ENCODE results near the gene SMG9.
"Not testable (repeated sequence)": the region's sequence is repeated elsewhere in the genome, so short reads cannot be mapped to it uniquely, and the experiment has no call there.

SMG9 gene

DNA sequence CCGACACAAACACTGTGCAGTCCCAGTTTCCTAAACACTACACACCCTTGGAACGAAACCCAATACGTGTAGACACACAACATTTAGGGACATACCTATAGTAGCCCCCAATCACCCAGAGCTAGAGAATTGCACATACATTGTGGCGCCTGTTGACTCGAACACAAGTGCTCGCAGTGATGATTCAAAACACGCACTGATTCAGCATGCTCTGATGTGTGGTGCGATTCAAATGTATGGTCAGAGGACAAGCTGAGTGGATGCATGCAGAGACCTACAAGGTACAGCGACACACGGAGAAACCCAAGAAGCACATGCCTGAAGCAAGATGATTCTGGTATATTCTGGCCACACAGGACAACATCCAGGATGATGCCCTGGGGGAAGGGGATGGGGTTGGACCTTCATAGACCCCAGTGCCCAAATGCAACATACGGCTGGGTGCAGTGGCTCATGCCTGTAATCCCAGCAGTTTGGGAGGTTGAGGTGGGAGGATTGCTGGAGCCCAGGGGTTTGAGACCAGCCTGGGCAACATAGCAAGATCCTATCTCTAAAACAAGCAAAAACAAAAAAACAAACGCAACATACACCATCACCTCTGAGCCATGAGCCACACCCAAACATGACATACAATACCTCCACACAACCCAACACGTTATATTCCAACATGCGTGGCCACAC, 27.0 kb upstream of the SMG9 start:
- no peak for DNase-seq
- intact Hi-C loops (cut with DNase I): no loop called here

DNA sequence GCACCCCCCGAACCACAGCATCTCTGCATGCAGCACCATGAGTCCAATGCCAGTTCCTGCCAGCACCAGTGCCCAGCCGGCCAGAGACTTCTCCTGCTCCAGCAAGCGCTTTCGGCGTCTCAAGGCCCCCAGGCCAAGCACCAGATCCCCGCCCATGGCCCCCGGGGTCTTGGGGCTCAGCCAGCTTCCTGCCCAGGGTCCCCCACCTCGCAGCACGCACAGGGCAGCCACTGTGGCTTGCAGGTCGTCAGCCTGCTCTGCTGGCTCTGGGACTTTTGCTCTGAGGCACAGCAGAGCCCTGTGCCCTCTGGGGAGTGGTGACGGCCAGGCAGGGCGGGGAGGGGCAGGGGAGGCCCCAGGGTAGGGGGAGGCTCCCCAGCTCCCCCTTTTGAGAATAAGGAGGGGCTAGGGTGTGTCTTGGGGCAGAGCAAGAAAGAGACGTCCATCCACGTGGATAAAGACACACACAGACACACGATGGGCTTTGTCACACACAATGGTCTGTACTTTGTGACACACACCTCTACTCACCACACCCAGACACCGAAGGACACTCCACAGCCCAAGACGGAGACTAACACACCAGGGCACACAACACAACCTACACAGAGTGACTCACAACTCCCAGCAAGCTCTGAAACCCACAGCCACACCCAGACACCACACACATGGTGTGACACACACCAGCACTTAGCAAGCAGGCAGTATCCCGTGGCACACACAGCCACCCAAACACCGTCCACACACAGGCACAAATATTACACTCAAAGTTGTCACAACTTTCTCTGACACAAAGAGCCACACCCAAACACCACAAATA, 26.2 kb upstream of the SMG9 start, which contains the start of gene KCNN4:
KCNN4 (minus strand) TSS at position 268 of the 820 bp plus-strand sequence; CDS start at position 156, 112 bp downstream.
- intact Hi-C loops (cut with DNase I): no loop called here
- peak in 3 of 42 donors; percentile 25 to 32 (median 26) for DNase-seq

- intact Hi-C loops (cut with DNase I): no loop called here
- DNase-seq: no peak
Observed at GRCh38 chr19:43779820-43780219, 25.1 kb upstream of the SMG9 start.

DNA sequence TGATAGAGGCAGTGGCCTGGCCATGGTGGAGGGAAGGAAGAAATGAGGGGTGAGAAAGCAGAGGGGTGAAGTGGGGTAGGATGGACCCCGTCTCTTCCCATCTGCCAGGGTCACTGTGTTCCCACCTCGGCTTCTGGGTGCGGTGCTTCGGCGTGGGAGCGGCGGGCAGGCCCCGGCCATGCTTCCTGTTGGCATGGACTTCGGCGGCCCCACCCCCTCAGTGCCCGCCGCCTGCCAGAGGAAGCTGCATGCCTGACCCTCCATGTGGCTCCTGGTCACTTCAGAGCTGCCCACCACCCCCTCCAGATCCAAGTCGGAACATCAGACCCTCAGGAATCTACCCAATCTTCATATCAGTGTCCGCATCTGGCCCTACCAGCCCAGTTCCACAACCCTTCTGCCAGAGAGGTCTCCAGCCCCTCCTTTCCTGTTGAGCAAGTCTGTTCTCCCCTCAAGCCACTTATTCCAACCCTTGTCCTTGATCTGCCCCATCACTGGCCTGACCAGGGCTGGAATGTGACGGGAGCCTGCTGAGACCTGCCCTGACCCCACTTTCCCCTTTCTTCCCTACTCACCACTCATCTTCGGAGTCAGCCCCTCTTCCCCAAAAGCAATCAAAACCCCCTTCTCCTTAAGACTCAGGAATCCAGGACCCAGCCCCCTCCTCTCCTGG, 24.5 kb upstream of the SMG9 start:
- DNase-seq: peak in 3 of 42 donors; percentile 27 to 46 (median 31)
- intact Hi-C loops (cut with DNase I): no loop called here

DNA sequence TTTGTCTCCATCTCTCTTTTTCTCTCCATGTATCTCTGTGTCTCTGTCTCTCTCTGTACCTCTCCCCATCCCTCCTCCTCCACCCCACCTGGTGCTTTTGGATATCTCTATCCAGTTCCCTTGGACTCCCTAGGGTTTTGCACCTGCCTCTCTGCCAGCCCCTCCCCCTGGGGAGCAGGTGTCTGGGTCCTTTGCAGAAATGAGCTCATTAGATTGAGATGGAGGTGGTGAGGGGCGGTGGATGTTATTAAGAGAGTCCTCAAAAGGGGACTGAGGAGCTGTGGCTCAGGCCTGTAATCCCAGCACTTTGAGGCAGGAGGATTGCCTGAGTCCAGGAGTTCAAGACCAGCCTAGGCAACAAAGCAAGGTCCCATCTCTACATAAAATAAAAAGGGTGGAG, 23.9 kb upstream of the SMG9 start:
- intact Hi-C loops (cut with DNase I): no loop called here
- DNase-seq: no peak

DNA sequence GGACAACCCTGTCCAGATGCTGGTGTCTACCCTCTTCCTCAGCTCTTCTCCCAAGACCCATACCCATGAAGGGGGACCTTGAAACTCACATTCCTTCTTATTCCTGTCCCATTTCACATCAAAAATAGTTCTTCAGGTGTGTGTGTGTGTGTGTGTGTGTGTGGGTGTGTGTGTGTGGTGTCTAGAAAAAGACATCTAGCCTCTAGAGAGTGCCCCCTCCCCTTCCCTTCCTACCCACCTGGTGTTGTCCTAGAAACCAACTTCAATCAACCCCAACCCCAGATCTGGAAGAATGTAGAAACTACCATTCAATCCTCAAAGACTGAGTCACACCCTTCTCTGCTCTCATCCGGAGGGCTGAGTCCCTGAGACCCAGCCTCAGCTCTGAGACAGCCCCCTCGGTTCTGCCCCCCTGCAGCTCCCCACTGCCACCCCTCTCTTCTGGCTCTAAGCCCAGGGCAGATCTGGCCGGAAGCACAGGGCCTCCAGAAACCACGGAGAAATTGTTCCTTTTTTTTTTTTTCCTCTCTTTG, 22.5 kb upstream of the SMG9 start:
- intact Hi-C loops (cut with DNase I): no loop called here
- peak in 3 of 42 donors; percentile 26 to 50 (median 29) for DNase-seq

DNA sequence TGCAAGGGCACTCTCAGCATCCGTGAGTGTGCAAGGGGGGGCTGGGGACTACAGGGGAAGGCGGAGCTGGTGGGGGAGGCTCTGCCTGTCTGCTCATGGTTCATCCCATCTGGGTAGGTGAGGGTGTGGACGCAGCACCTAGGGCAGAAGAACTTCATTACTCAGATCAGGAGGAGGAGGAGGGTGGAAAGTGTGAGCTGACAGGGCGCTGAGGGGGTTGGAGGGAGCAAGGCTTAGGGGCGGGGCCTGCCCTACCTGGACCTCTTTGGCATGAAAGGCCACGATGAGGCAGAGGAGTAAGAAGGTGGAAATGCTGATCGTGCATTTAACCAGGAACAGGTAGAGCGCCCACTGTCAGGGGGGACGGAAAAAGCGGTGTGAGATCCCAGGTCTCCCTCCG, 21.5 kb upstream of the SMG9 start:
- intact Hi-C loops (cut with DNase I): no loop called here
- DNase-seq: no peak

DNA sequence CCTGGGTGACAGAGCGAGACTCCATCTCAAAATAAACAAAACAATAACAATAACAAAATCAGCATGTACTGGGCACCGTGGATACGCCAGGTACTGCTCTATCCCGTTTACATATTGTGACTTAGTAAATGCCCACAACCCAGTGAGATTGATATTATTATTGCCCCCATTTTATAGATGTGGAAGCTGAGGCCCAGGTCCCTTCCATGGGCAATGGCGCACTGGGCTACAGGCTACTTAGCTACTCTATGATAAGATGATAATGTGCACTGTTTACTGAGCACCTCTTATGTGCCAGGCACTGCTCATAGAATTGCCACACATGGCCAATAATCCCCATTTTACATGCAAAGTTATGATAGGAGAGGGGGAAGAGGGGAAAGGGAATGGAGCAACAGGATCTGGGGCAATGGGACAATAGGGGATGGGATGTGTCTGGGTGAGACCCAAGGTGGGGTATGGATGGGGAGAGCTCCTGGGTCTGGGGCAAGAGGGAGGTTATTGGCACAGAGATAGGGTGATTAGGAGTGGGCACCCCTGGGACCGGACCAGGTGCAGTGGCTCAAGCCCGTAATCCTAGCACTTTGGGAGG, 20.6 kb upstream of the SMG9 start:
- no peak for DNase-seq
- intact Hi-C loops (cut with DNase I): no loop called here

DNA sequence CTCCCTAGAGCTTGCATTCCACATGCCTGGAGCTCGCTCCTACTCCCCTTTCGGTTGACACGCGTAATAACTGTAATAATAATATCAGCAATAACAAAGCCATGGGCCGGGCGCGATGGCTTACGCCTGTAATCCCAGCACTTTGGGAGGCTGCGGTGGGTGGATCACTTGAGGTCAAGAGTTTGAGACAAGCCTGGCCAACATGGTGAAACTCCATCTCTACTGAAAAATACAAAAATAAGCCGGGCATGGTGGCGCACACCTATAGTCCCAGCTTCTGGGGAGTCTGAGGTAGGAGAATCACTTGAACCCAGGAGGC, 20.1 kb upstream of the SMG9 start:
- DNase-seq; intact Hi-C loops (cut with DNase I): not testable (repeated sequence)

DNA sequence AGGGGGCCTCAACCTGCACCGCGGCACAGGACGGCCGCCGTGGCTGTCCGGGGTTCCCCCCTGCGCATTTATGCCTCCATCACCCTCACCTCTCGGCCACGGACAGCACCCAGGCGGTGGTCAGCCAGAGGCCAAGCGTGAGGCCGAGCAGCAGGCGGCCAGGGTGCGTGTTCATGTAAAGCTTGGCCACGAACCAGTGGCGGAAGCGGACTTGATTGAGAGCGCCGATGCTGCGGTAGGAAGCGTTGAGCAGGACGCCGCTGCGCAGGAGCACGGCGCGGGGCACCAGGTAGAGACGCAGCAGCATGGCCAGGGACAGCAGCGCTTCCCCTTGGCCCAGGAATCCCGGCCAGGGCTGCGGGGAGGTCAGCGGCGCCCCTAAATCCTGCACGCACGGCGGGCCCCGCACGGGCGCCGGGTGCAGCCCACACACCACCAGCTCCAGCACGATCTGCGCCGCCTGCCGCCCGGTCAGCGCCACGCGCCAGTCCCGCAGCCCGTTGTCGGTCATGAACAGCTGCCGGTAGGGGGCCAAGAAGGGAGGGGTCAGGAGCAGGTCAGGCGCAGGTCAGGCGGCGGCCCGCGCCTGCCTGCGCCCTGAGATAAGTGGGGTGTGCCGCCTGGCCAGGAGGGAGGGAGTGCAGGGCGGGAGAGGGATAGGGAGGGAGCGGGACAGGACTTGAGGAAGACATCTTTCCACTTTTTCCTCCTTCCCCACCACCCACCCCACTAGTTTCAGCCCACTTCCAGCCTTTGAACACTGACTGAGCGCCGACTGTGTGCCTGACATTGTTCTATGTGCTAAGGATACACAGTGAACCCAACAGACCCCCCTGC, 19.6 kb upstream of the SMG9 start:
- intact Hi-C loops (cut with DNase I): no loop called here
- peak in 41 of 42 donors; percentile 33 to 81 (median 68) for DNase-seq

DNA sequence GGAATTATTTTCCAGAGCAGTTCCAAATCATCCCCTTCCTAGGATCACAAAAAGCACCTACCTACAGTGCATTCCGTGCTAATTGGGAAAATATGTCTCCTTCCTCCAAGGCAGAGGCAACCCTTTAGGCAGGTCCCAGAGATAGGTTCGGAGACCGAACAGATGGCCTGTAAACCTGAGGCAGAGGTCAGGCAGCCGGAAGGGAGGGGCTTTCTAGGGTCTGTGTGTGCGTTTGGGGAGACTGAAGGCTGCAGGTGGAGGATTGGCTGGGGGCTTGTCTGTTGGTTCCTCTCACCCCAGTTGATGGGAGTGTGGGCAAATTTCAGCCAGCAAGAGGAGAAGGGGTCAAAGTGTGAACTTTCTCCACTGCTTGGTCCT, 19.0 kb upstream of the SMG9 start:
- DNase-seq: no peak
- intact Hi-C loops (cut with DNase I): no loop called here

GRCh38 chr19:43769256-43769655, 14.5 kb upstream of the SMG9 start:
- DNase-seq: no peak
- intact Hi-C loops (cut with DNase I): no loop called here

DNA sequence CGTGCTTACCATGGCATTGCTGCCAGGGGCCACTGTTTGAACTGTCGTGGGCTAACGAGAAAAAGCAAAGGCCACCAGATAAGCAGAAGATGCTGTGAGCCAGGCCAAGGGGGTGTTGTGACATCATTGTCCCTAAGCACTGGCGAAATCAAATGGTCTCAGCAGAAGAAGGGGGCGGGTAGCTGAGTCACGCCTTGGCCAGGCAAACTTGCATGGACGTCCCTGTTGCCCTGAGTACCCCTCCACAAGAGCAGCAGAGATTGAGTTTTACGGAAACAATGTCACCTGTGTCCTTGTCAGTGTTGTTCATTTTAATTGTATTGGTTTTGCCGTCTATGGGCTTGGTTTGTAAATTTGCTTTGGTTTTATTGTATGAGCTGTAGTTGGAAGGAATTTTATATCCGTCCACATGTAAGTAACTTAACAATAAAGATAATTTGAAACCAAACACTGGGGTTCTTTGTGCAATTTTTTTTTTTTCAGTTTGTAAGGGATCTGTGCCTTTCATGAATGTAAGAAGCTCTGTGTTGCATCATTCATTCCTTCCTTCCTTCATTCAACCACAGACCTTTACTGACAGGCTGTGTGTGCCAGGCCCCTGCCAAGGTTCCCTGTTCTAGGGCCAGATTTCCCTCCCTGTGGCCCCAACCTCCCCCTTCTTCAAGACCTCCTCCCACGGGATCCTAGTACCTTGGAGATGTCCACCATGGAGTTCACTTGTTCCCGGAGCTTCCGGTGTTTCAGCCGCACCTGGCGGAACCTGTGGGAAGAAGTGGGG, 13.7 kb upstream of the SMG9 start:
- DNase-seq: peak in 1 of 42 donors; percentile 51

GRCh38 chr19:43767818-43768217, 13.1 kb upstream of the SMG9 start:
- intact Hi-C loops (cut with DNase I): no loop called here

More for the DNA sequence above, 13.7 kb upstream of the SMG9 start:
- intact Hi-C loops (cut with DNase I): no loop called here

DNA sequence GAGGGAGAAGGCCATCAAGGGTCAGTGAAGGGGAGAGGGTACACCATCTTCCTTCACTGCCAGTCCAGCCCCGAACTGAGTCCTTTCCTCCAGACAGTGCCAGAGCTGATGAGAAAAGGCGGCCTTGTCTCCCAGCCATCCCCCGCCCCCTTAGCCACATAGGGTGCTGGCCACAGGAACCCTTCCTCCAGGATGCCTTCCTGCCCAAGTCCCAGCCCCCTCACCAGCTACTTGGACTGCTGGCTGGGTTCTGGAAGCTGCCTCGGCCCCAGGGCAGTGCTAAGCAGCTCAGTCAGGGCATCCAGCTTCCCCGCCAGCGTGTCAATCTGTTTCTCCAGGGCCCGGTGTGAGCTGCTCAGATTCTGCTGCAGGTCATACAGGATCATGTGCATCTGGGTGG, 12.6 kb upstream of the SMG9 start:
- intact Hi-C loops (cut with DNase I): no loop called here
- DNase-seq: no peak

More at GRCh38 chr19:43767818-43768217, 13.1 kb upstream of the SMG9 start:
- no peak for DNase-seq

GRCh38 chr19:43766755-43767043, 11.9 kb upstream of the SMG9 start:
- intact Hi-C loops (cut with DNase I): no loop called here
- DNase-seq: no peak

GRCh38 chr19:43765109-43765876, 10.5 kb upstream of the SMG9 start:
- DNase-seq: peak in 6 of 42 donors; percentile 15 to 52 (median 40)
- intact Hi-C loops (cut with DNase I): no loop called here
